ENCODE results near the gene CORO7.

- TF ChIP-seq CTCF (IDR thresholded peaks at IDR 0.05) = no peak
- no peak for TF ChIP-seq MAX (IDR thresholded peaks at IDR 0.05)
- no peak for TF ChIP-seq USF2 (IDR thresholded peaks at IDR 0.05)
- TF ChIP-seq RAD21 (conservative IDR thresholded peaks at IDR 0.05 in 1 of 2, IDR thresholded peaks at IDR 0.05 in 1 of 2) = no peak
- TF ChIP-seq CBX8 (IDR thresholded peaks at IDR 0.05) = no peak
- no peak for TF ChIP-seq EP300 (IDR thresholded peaks at IDR 0.05)
- no peak for TF ChIP-seq SMC3 (IDR thresholded peaks at IDR 0.05)
- TF ChIP-seq NPAS2 (CRISPR knock-in tag; IDR thresholded peaks at IDR 0.05; ENCODE audit: borderline replicate concordance) = no peak
- TF ChIP-seq POLR2A (IDR thresholded peaks at IDR 0.05; ENCODE audit: low read length) = no peak
- TF ChIP-seq MAZ (IDR thresholded peaks at IDR 0.05; ENCODE audit: borderline replicate concordance, low read depth, low read length) = no peak
Observed at GRCh38 chr16:4341250-4341649, 75.1 kb downstream of the CORO7 start.

All from A549 (cell line).